ENCODE measurements around the gene ROMO1. TPM values are rescaled to one million over a fixed set of nuclear protein-coding genes. Genes with fewer than 3 reads are reported as not detected.

ROMO1 gene
- total RNA-seq, 1 experiment from 2014 or later = 357 TPM

DNA sequence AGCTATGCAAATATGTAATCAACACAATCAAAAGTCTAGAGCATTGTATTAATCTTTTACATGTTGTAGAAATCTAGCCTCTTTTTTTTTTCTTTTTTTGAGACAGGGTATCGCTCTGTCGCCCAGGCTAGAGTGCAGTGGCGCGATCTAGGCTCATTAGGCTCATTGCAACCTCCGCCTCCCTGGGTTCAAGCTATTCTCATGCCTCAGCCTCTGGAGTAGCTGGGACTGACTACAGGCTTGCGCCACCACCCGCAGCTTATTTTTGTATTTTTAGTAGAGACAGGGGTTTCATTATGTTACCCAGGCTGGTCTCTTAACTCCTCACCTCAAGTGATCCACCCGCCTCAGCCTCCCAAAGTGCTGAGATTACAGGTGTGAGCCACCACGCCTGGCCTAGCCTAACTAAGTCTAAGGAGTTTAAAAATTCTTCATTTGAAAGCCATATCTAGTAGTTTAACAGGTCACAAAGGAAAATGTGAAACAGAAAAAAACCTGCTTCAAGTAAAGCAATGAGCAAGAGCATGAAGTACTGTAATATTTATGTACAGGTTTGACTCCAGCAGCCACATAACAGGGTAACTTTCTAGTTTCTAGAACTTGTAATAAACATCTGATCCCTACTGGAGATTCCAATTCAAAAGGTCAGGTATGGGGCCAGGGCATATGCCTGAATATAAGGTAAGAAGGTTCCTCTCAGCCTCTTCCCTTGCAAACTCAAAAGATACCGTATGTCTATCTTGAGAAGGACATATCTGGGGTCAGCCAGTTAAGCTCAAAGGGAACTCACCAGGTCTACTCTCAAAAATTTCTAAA lies 38.9 kb upstream of the ROMO1 start:
- peaks cover 28% of the 10 kb centered on the region for H3K4me1 Mint-ChIP-seq (ENCODE audit: low read depth, unreplicated experiment)
- ChIA-PET CTCF (interaction anchor here (0.7 to 1.2 kb wide), 5 partner anchors 24 to 293 kb away, joined by 3 to 5 read pairs (median 4); partner anchors contain the start of genes NFS1 and ROMO1), POLR2A (interaction anchor here (1.0 to 2.0 kb wide), 2 partner anchors 45 to 83 kb away, joined by 5 read pairs; partner anchors contain the start of gene SPAG4)
- Histone ChIP-seq H3K9me3 (no peaks in the 10 kb centered on the region), H3K4me3 (ENCODE audit: low read depth, low read length) (no peak overlapping the region), H3K4me1 (peaks cover 30% of the 10 kb centered on the region), H3K27me3 (replicated peaks; ENCODE audit: control insufficient read depth, insufficient read depth, low read length) (no peaks in the 10 kb centered on the region), H3K36me3 (ENCODE audit: control insufficient read depth, insufficient read depth, low read length) (no peaks in the 10 kb centered on the region)
- intact Hi-C loops (cut with micrococcal nuclease; ENCODE audit: unreplicated experiment) = loop anchor here (10.0 kb wide), 1 partner anchor 96 kb away; no protein-coding TSS in a partner anchor
- H3K4me3 Mint-ChIP-seq (ENCODE audit: unreplicated experiment) = no peak overlapping the region
- peaks cover 42% of the 10 kb centered on the region for H3K36me3 Mint-ChIP-seq (ENCODE audit: insufficient read depth, unreplicated experiment)
- no TSS peak for BruUV-seq (replicated peaks)
- H3K27me3 Mint-ChIP-seq (ENCODE audit: insufficient read depth, unreplicated experiment) = no peaks in the 10 kb centered on the region
- peak in 1 of 2 experiments; percentile 32 for DNase-seq
- TF ChIP-seq, protein P1, sequence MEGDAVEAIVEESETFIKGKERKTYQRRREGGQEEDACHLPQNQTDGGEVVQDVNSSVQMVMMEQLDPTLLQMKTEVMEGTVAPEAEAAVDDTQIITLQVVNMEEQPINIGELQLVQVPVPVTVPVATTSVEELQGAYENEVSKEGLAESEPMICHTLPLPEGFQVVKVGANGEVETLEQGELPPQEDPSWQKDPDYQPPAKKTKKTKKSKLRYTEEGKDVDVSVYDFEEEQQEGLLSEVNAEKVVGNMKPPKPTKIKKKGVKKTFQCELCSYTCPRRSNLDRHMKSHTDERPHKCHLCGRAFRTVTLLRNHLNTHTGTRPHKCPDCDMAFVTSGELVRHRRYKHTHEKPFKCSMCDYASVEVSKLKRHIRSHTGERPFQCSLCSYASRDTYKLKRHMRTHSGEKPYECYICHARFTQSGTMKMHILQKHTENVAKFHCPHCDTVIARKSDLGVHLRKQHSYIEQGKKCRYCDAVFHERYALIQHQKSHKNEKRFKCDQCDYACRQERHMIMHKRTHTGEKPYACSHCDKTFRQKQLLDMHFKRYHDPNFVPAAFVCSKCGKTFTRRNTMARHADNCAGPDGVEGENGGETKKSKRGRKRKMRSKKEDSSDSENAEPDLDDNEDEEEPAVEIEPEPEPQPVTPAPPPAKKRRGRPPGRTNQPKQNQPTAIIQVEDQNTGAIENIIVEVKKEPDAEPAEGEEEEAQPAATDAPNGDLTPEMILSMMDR (IDR thresholded peaks at IDR 0.05; ENCODE audit: insufficient read depth in 1 of 2, low read depth in 1 of 2, low read length in 1 of 2, severe bottlenecking in 1 of 2, unreplicated experiment in 1 of 2) = no peak
- H3K27ac Mint-ChIP-seq (ENCODE audit: unreplicated experiment) = no peak overlapping the region
- no peaks in the 10 kb centered on the region for H3K9me3 Mint-ChIP-seq (ENCODE audit: unreplicated experiment)

DNA sequence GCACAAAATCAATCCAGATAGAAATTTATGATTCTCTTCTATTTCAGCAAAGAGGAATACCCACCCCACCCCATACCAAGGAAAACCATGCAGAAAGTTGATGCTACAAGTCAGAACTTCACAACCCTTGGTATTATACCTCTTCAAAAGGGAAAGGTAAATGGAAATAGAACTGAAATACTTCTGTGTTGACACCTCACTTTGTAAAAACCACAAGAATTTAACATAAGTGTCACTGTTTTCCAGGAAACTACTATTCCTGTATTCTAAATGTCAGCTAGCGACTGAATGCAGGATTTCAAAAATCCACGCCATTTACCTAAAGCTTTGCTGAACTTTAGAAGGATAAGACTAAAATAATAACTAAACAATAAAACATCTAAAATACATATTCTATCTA lies 38.2 kb upstream of the ROMO1 start:
- H3K4me3 ChIP-seq (ENCODE audit: low read depth, low read length) = no peak overlapping the region
- intact Hi-C loops (cut with micrococcal nuclease; ENCODE audit: unreplicated experiment) = loop anchor here (10.0 kb wide), 1 partner anchor 96 kb away; no protein-coding TSS in a partner anchor

DNA sequence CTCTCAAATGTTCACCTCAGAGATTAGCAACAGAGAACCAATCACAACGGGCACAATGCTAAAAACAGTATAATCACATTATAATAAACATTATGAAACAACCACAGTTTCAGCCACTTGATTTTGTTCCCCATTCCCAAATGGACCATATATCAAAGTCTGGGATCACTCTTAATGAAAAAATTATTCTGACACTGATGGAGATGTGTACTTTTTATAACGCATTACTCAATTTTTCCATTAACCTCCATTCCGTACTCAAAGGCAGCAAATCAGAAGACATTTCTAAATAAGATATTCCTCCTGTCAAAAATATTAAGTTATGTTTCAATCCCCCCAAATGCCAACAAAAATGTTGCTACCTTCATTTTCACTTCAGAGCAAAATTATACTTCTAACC lies 37.3 kb upstream of the ROMO1 start:
- Mint-ChIP-seq H3K9me3 (ENCODE audit: unreplicated experiment) (no peaks in the 10 kb centered on the region), H3K36me3 (ENCODE audit: insufficient read depth, unreplicated experiment) (peaks cover 31% of the 10 kb centered on the region), H3K4me1 (ENCODE audit: low read depth, unreplicated experiment) (peaks cover 28% of the 10 kb centered on the region), H3K27ac (ENCODE audit: unreplicated experiment) (peak overlapping the region; percentile 96), H3K4me3 (ENCODE audit: unreplicated experiment) (peak overlapping the region; percentile 84), H3K27me3 (ENCODE audit: insufficient read depth, unreplicated experiment) (no peaks in the 10 kb centered on the region)
- TF ChIP-seq, protein P1 (IDR thresholded peaks at IDR 0.05; ENCODE audit: insufficient read depth in 1 of 2, low read depth in 1 of 2, low read length in 1 of 2, severe bottlenecking in 1 of 2, unreplicated experiment in 1 of 2) = no peak
- ChIA-PET CTCF (no interaction called here), POLR2A (no interaction called here)
- no peaks in the 10 kb centered on the region for H3K9me3 ChIP-seq
- H3K27me3 ChIP-seq (replicated peaks; ENCODE audit: control insufficient read depth, insufficient read depth, low read length) = no peaks in the 10 kb centered on the region
- DNase-seq = no peak
- no TSS peak for BruUV-seq (replicated peaks)
- peaks cover 30% of the 10 kb centered on the region for H3K4me1 ChIP-seq
- no peak overlapping the region for H3K4me3 ChIP-seq (ENCODE audit: low read depth, low read length)
- intact Hi-C loops (cut with micrococcal nuclease; ENCODE audit: unreplicated experiment) = loop anchor here (10.0 kb wide), 1 partner anchor 97 kb away; no protein-coding TSS in a partner anchor
- H3K36me3 ChIP-seq (ENCODE audit: control insufficient read depth, insufficient read depth, low read length) = no peaks in the 10 kb centered on the region

More for the DNA sequence above, 38.2 kb upstream of the ROMO1 start:
- POLR2A ChIA-PET = interaction anchor here (1.0 to 2.0 kb wide), 2 partner anchors 46 to 82 kb away, joined by 5 read pairs; partner anchors contain the start of gene SPAG4
- no peaks in the 10 kb centered on the region for H3K36me3 ChIP-seq (ENCODE audit: control insufficient read depth, insufficient read depth, low read length)
- peaks cover 30% of the 10 kb centered on the region for H3K4me1 ChIP-seq
- no peak overlapping the region for H3K4me3 Mint-ChIP-seq (ENCODE audit: unreplicated experiment)
- no peaks in the 10 kb centered on the region for H3K9me3 Mint-ChIP-seq (ENCODE audit: unreplicated experiment)
- BruUV-seq (replicated peaks) = no TSS peak
- CTCF ChIA-PET = interaction anchor here (1.0 kb wide), 1 partner anchor 44 kb away, joined by 3 read pairs; no protein-coding TSS in a partner anchor
- no peaks in the 10 kb centered on the region for H3K27me3 ChIP-seq (replicated peaks; ENCODE audit: control insufficient read depth, insufficient read depth, low read length)
- H3K27ac Mint-ChIP-seq (ENCODE audit: unreplicated experiment) = no peak overlapping the region
- H3K36me3 Mint-ChIP-seq (ENCODE audit: insufficient read depth, unreplicated experiment) = peaks cover 40% of the 10 kb centered on the region
- no peak for DNase-seq
- no peaks in the 10 kb centered on the region for H3K27me3 Mint-ChIP-seq (ENCODE audit: insufficient read depth, unreplicated experiment)
- peaks cover 28% of the 10 kb centered on the region for H3K4me1 Mint-ChIP-seq (ENCODE audit: low read depth, unreplicated experiment)
- TF ChIP-seq, protein P1 (IDR thresholded peaks at IDR 0.05; ENCODE audit: insufficient read depth in 1 of 2, low read depth in 1 of 2, low read length in 1 of 2, severe bottlenecking in 1 of 2, unreplicated experiment in 1 of 2) = no peak
- H3K9me3 ChIP-seq = no peaks in the 10 kb centered on the region

Data from Caco-2 (cell line).